Uterus (tissue), 2 donors: ENCODE results near the gene POLE3.

Source experiments
- POLR2A ChIP-seq, 2 donors: fragments of 450-650 bp; IDR thresholded peaks; one replicate each; pipeline ENCODE4 v1.6.1; 2016; ENCODE audit warnings: antibody characterized with exemption in 2 of 2, mild to moderate bottlenecking in 1 of 2, moderate library complexity in 1 of 2
- TF ChIP-seq, protein P1 (sequence below), 4 experiments: fragments of 200-600 bp in 2 of 4; fragments of 450-650 bp in 2 of 4; sonication (generic) in 2 of 4; IDR thresholded peaks; one replicate each; pipeline ENCODE4 v1.5.1; 2016 to 2019; ENCODE audit warnings: antibody characterized with exemption in 4 of 4, mild to moderate bottlenecking in 2 of 4, moderate library complexity in 1 of 4

- TF ChIP-seq POLR2A (IDR thresholded peaks at IDR 0.05): no peak
- TF ChIP-seq, protein P1, sequence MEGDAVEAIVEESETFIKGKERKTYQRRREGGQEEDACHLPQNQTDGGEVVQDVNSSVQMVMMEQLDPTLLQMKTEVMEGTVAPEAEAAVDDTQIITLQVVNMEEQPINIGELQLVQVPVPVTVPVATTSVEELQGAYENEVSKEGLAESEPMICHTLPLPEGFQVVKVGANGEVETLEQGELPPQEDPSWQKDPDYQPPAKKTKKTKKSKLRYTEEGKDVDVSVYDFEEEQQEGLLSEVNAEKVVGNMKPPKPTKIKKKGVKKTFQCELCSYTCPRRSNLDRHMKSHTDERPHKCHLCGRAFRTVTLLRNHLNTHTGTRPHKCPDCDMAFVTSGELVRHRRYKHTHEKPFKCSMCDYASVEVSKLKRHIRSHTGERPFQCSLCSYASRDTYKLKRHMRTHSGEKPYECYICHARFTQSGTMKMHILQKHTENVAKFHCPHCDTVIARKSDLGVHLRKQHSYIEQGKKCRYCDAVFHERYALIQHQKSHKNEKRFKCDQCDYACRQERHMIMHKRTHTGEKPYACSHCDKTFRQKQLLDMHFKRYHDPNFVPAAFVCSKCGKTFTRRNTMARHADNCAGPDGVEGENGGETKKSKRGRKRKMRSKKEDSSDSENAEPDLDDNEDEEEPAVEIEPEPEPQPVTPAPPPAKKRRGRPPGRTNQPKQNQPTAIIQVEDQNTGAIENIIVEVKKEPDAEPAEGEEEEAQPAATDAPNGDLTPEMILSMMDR (IDR thresholded peaks at IDR 0.05): no peak
These were observed 18.6 kb downstream of the POLE3 start for GRCh38 chr9:113391917-113392316.
